Ishikawa (cell line): ENCODE results near the gene OSBPL10.

Experiments used
- CEBPB ChIP-seq: IDR thresholded peaks from 2 replicates; pipeline ENCODE4 v1.6.1; 2012
- CREB1 ChIP-seq: IDR thresholded peaks from 2 replicates; pipeline ENCODE4 v1.6.1; 2012; ENCODE audit warnings: low read depth
- EGR1 ChIP-seq: IDR thresholded peaks from 2 replicates; pipeline ENCODE4 v1.6.1; 2012
- EP300 ChIP-seq: IDR thresholded peaks from 2 replicates; pipeline ENCODE4 v1.6.1; 2012; ENCODE audit warnings: borderline replicate concordance
- FOXM1 ChIP-seq: IDR thresholded peaks from 2 replicates; pipeline ENCODE4 v1.6.1; 2012; ENCODE audit warnings: low read depth, borderline replicate concordance
- MAX ChIP-seq: IDR thresholded peaks from 2 replicates; pipeline ENCODE4 v1.6.1; 2012
- NFIC ChIP-seq: IDR thresholded peaks from 2 replicates; pipeline ENCODE4 v1.6.1; 2012
- RAD21 ChIP-seq: IDR thresholded peaks from 2 replicates; pipeline ENCODE4 v1.6.1; 2012; ENCODE audit warnings: low read depth
- TAF1 ChIP-seq: IDR thresholded peaks from 2 replicates; pipeline ENCODE4 v1.6.1; 2012; ENCODE audit warnings: low read depth, mild to moderate bottlenecking
- TCF12 ChIP-seq: IDR thresholded peaks from 2 replicates; pipeline ENCODE4 v1.6.1; 2012; ENCODE audit warnings: low read depth
- TEAD4 ChIP-seq: IDR thresholded peaks from 2 replicates; pipeline ENCODE4 v1.6.1; 2012
- USF1 ChIP-seq: IDR thresholded peaks from 2 replicates; pipeline ENCODE4 v1.6.1; 2012
- YY1 ChIP-seq: IDR thresholded peaks from 2 replicates; pipeline ENCODE4 v1.6.1; 2012; ENCODE audit warnings: low read depth
- ZBTB7A ChIP-seq: IDR thresholded peaks from 2 replicates; pipeline ENCODE4 v1.6.1; 2012; ENCODE audit warnings: low read depth
- TF ChIP-seq, protein P1 (sequence below): IDR thresholded peaks from 2 replicates; pipeline ENCODE4 v1.6.1; 2012; ENCODE audit warnings: low read depth, mild to moderate bottlenecking

Gene OSBPL10

DNA sequence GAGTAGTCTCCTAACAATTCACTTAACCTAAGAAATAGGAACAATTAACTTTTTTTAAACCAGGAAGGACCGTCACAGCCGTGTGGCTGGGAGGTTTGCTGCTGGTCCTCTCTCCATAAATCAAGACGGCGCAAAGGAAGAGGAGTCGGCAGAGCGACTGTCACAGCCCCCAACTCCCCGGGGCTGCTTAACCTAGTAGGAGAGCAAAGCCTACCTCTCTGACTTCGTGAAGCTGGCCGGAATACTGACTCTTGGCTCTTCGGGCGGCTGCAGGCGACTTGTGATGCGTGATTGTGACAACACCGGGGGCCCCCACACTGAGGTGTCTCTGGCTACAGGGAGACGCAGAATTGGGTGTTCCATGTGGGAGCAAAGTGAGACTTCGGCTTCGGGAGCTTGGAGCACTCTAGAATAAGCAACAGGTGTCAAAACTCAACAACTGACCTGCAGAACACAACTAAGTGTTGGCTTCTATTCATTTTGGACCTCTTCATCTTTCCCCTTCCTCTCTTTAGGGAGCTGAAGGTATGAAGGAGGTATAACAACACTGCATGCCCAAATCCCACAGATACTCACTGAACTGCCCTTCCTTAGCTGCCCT is 151.1 kb downstream of the OSBPL10 start:
- TF ChIP-seq EGR1: no peak
- no peak for TF ChIP-seq TAF1
- no peak for TF ChIP-seq NFIC
- no peak for TF ChIP-seq RAD21

DNA sequence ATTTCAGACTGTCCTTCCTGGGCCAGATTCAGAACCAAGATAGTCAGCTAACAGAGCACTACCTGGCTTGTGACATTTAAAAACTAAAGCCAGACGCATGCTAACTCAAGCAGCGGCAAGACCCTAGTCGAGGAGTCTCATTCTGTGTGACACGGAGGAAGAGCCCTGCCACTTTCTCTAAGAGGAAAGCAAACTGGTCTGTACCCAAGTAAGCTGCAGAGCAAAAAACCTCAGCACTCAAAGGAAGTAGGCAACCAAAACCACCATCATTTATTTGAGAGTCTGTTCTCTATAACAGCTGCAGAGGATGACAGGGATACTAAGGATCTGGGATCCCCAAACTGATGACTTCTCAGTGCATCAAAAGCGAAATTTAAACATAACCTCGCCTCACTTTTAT is 152.1 kb downstream of the OSBPL10 start:
- no peak for TF ChIP-seq RAD21
- no peak for TF ChIP-seq EGR1
- no peak for TF ChIP-seq TEAD4
- TF ChIP-seq USF1: no peak
- no peak for TF ChIP-seq TCF12
- no peak for TF ChIP-seq MAX
- TF ChIP-seq YY1: no peak
- no peak for TF ChIP-seq FOXM1
- no peak for TF ChIP-seq EP300

DNA sequence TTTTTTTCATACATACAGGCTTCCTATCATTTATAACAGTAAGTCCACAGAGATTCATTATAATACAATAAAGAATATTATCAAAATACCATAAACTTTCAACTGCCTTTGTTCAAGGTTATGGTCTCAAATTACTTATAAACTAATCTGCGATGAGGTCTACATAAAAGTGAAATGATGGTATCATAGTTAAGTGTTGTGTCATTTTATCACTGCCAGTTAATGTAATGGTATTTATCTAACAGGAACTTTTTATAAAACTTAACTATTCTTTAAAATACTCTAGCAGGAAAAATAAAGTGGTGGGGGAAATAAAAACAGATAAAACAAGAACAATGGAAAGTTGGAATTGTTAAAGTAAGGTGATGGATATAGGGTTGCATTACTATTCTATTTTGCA is 153.1 kb downstream of the OSBPL10 start:
- TF ChIP-seq NFIC (no peak), ZBTB7A (no peak), TAF1 (no peak), CEBPB (no peak), RAD21 (no peak), TEAD4 (no peak), MAX (no peak), CREB1 (no peak), EGR1 (no peak), USF1 (no peak)
- TF ChIP-seq, protein P1, sequence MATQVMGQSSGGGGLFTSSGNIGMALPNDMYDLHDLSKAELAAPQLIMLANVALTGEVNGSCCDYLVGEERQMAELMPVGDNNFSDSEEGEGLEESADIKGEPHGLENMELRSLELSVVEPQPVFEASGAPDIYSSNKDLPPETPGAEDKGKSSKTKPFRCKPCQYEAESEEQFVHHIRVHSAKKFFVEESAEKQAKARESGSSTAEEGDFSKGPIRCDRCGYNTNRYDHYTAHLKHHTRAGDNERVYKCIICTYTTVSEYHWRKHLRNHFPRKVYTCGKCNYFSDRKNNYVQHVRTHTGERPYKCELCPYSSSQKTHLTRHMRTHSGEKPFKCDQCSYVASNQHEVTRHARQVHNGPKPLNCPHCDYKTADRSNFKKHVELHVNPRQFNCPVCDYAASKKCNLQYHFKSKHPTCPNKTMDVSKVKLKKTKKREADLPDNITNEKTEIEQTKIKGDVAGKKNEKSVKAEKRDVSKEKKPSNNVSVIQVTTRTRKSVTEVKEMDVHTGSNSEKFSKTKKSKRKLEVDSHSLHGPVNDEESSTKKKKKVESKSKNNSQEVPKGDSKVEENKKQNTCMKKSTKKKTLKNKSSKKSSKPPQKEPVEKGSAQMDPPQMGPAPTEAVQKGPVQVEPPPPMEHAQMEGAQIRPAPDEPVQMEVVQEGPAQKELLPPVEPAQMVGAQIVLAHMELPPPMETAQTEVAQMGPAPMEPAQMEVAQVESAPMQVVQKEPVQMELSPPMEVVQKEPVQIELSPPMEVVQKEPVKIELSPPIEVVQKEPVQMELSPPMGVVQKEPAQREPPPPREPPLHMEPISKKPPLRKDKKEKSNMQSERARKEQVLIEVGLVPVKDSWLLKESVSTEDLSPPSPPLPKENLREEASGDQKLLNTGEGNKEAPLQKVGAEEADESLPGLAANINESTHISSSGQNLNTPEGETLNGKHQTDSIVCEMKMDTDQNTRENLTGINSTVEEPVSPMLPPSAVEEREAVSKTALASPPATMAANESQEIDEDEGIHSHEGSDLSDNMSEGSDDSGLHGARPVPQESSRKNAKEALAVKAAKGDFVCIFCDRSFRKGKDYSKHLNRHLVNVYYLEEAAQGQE: no peak

DNA sequence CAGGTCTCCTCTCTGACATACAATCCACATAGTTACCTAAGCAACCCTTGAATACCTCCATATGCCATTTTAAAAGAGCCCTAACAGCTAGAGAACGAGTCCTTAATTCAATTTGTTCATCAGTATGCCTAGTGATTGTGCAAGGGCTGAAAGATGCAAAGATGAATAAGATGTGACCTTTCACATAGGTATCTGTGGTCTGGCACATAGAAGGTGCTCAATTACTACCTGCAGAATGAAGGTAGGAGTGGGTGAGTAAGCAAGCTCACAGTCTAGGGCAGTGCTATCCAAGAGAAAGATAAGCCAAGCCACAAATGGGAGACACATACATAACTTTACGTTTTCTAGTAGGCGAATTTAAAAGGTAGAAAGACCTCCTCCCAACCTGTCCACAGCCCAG is 157.9 kb downstream of the OSBPL10 start:
- TF ChIP-seq CEBPB (no peak), NFIC (no peak), YY1 (no peak), FOXM1 (no peak), MAX (no peak), CREB1 (no peak), USF1 (no peak), RAD21 (no peak), TAF1 (no peak), EP300 (no peak)
- TF ChIP-seq, protein P1: no peak

DNA sequence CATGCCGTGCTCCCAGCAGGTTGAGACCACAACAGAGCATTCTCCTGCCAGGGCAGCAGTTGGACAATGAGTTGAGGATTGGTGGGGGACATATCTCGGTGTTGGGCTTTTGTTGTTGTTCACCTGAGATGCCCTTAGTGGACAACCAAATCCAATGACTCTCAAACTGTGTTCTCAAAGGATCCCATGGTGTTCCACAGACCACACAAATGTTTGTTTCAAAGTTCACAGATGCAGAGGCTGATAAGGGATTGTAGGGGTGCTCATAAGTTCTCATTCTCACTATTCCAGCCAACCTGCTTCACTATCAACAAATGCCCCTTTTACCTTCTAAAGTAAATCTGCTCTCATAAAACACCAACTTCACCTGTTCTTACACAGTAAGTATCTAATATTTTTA is 159.9 kb downstream of the OSBPL10 start:
- TF ChIP-seq FOXM1 (no peak), YY1 (no peak), TCF12 (no peak), ZBTB7A (no peak), MAX (no peak), TEAD4 (no peak)

- TF ChIP-seq FOXM1 (no peak), EP300 (no peak), YY1 (no peak), ZBTB7A (no peak), TEAD4 (no peak), EGR1 (no peak), TCF12 (no peak), CREB1 (no peak), TAF1 (no peak)
Observed at GRCh38 chr3:31819441-31819840, 161.6 kb downstream of the OSBPL10 start.
